Astrocyte of the cerebellum (primary cell): ENCODE measurements around the gene YBX1.

Source experiments
- DNase-seq: peaks from one replicate; pipeline ENCODE4 v3.0.0-alpha.2; 2011; ENCODE audit warnings: low read depth
- H3K4me3 ChIP-seq: 2 replicates; pipeline ENCODE4 v1.5.1; 2011; ENCODE audit warnings: mild to moderate bottlenecking, low read depth, low read length, moderate library complexity
- CTCF ChIP-seq: IDR thresholded peaks from 2 replicates; pipeline ENCODE4 v1.5.1; 2012; ENCODE audit warnings: low read length, low read depth, moderate library complexity, mild to moderate bottlenecking; ENCODE audit errors: missing control alignments
- in situ Hi-C: cut with HindIII; loops from 2 replicates; pipeline ENCODE4 v1.10.0; 2017; ENCODE audit warnings: low sequenced_read_pairs

YBX1 gene

GRCh38 chr1:42752284-42752683 lies 70.1 kb downstream of the YBX1 start:
- no peak overlapping the region for H3K4me3 ChIP-seq
- DNase-seq, result no peak
- in situ Hi-C loops, result no loop called here
- no peak for TF ChIP-seq CTCF

DNA sequence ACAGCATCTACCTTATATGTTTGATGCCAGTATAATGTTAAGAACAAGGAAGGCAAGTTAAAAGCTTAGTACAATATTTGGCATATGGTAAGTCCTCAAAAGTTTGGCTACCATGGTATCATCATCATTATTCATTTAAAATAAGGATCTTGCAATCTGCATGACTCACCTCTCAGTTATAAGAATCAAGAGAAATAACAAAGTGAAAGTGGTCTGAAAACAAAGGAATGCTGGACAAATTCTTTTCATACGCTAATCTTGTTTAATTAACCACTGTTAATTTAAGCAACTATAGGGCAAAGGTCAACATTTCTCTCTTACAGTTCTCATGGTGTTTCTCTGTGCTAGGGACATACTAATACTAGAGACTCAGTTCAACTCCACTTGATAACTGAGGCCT lies 70.9 kb downstream of the YBX1 start:
- H3K4me3 ChIP-seq, result no peak overlapping the region
- in situ Hi-C loops, result no loop called here
- peak; percentile 23 for DNase-seq
- no peak for TF ChIP-seq CTCF
